Measurements from ENCODE around the gene AACS. TPM values are rescaled to one million over a fixed set of nuclear protein-coding genes. Genes with fewer than 3 reads are reported as not detected.
"Not testable (repeated sequence)": the region's sequence is repeated elsewhere in the genome, so short reads cannot be mapped to it uniquely, and the experiment has no call there.

AACS gene
- total RNA-seq, 2 experiments from 2014 or later: 19.4 to 19.5 TPM

GRCh38 chr12:125050868-125051267 is 14.4 kb upstream of the AACS start:
- POLR2A ChIA-PET: no interaction called here
- CTCF ChIA-PET: interaction anchor here (0.9 kb wide), 1 partner anchor 19 kb away, joined by 3 read pairs; no protein-coding TSS in a partner anchor

DNA sequence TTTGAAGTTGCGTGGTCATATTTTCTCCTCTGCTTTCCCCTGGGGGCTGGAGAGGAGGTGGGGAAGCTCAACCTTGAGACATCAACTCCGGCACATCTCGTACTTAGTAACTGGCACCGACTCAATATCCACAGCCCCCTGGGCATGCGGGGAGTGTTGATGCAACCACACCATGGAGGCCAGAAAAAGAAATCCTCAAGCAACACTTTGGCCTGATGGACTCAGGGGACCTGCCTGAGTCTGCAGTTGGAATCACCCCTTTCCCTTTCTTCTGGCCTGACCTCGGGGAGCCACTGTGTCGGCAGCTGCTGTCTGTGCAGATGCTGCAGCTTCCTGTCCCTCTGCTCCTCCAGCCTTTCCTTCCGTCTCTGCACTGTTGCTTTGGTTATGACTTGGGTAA is 11.4 kb upstream of the AACS start:
- ChIA-PET CTCF (no interaction called here), POLR2A (no interaction called here)

GRCh38 chr12:125055591-125055990 is 9.6 kb upstream of the AACS start:
- ChIA-PET CTCF (no interaction called here), POLR2A (no interaction called here)

DNA sequence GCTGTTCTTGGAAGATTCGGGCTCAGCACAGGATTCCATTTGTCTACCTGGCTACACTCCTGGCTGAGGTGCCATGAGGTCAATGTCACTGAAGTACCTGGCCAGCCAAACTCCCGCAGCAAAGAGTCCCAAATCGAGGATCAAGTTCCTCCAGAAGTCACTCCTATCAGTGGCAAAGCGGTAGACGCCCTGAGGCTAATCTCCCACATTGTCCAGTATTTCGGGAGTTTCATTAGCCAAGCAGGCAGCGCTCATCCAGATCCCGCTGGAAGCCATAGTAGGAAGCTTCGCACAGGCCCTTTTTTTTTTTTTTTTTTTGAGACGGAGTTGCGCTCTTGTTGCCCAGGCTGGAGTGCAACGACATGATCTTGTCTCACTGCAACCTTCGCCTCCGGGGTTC is 8.9 kb upstream of the AACS start:
- CTCF ChIA-PET: no interaction called here
- POLR2A ChIA-PET: no interaction called here

- ChIA-PET POLR2A (no interaction called here), CTCF (no interaction called here)
Measured at GRCh38 chr12:125057708-125058107, 7.5 kb upstream of the AACS start.

- CTCF ChIA-PET: no interaction called here
Measured at GRCh38 chr12:125061229-125061628, 4.0 kb upstream of the AACS start.

GRCh38 chr12:125063522-125063921 is 1.7 kb upstream of the AACS start:
- CTCF ChIA-PET, POLR2A ChIA-PET: not testable (repeated sequence)

More at GRCh38 chr12:125061229-125061628, 4.0 kb upstream of the AACS start:
- POLR2A ChIA-PET: no interaction called here

DNA sequence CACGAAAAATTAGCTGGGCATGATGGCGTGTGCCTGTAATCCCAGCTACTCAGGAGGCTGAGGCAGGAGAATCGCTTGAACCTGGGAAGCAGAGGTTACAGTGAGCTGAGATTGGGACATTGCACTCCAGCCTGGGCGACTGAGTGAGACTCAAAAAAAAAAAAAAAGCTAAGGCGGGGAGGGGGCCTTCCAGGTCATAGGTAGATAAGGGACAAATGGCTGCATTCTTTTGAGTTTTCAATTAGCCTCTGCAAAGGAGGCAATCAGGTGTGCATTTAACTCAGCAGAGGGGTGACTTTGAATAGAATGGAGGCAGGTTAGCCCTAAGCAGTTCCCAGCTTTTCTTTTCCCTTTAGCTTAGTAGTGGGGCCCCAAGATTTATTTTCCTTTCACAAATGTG is 743 bp upstream of the AACS start:
- ChIA-PET POLR2A (interaction anchor here (0.8 kb wide), 1 partner anchor 15 kb away, joined by 8 read pairs; no protein-coding TSS in a partner anchor), CTCF (no interaction called here)

GRCh38 chr12:125065919-125066570 is 810 bp downstream of the AACS start:
- CTCF ChIA-PET: no interaction called here
- POLR2A ChIA-PET: interaction anchor here (0.5 to 0.8 kb wide), 2 partner anchors 16 to 80 kb away, joined by 3 to 7 read pairs; no protein-coding TSS in a partner anchor

GRCh38 chr12:125068391-125068790 is 3.2 kb downstream of the AACS start:
- ChIA-PET CTCF (no interaction called here), POLR2A (no interaction called here)

- POLR2A ChIA-PET: no interaction called here
- CTCF ChIA-PET: no interaction called here
Measured at GRCh38 chr12:125069616-125070015, 4.4 kb downstream of the AACS start.

DNA sequence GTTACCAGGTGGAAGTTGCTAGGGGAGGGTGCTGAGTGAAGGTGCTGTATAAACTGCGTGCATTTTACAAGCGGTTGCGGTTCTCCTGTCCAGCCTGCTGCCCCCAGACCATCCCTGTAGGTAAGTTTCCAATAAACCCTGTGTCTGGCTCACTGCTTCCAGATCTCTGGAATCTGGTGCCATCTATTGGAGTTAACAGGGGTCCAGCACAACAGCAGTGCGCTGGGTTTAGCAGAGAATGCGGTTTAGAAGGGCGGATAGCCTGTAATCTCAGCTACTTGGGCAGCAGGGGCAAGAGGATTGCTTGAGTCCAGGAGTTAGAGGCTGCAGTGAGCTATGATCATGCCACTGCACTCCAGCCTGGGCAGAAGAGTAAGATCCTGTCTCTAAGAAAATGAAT is 4.9 kb downstream of the AACS start:
- CTCF ChIA-PET: interaction anchor here (0.5 to 0.6 kb wide), 2 partner anchors 20 to 79 kb away, joined by 3 read pairs; no protein-coding TSS in a partner anchor
- POLR2A ChIA-PET: no interaction called here

DNA sequence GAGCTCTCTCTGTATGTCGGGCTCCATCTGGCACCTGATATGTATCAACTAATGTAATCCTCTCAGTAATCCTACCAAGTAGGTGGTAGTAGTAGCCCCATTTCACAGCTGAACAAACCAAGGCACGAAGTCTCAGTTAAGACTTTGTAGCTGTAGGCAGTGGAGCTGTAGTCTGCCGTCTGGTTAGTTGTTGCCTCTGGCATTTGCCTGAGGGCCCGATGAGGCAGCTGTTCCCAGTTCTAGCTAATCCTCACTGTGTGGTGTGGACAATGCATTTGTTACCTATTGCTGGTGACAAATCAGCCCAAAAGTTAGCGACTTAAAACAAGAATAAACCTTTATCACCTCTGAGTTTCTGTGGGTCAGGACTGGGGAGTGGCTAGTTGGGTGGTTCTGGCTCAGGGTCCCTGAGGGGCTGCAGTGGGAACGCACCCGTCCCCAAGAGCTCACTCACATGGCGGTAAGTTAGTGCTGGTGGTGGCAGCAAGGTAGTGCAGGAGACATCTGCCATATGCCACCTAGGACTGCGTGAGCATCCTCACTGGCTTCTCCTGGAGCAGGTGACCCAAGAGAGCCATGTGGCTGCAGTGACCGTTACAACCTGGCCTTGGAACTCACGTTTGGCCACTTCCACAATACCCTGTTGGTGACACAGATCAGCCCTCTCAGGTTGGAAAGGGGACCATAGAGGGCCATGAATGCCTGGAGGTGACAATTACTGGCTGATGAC is 5.6 kb downstream of the AACS start:
- ChIA-PET POLR2A (no interaction called here), CTCF (interaction anchor here (0.5 kb wide), 1 partner anchor 79 kb away, joined by 3 read pairs; no protein-coding TSS in a partner anchor)

DNA sequence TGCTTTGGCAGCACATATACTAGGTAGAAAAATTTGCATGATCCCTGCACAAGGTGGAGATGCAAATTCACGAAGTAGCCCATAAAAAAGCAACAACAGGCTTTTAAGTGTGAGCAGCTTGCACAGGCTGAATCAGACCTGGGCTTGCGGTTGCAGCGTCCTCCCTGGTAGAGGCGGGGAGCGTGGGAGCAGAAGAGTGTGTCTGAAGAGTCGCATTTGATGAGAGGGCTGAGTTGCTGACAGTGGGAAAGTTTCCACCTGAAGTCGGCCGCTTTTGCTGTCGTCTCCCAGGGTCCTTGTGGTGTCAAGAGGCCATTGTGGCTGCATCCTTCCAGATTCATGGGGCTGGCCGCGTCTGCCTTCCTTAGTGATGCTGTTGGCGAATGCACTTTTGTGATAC is 6.2 kb downstream of the AACS start:
- CTCF ChIA-PET: no interaction called here
- POLR2A ChIA-PET: no interaction called here

- CTCF ChIA-PET: no interaction called here
Measured at GRCh38 chr12:125072496-125072895, 7.3 kb downstream of the AACS start.

DNA sequence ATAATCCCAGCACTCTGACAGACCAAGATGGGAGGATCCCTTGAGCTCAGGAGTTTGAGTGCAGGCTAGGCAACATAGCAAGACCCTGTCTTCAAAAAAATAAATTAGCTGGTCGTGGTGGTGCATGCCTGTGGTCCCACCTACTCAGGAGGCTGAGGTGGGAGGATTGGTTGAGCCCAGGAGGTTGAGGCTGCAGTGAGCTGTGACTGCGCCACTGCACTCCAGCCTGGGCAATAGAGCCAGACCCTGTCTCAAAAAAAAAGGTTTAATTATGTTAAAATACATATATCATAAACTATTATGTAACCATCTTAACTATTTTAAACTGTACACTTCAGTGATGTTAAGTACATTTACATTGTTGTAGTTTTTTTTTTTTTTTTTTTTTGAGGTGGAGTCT is 9.1 kb downstream of the AACS start:
- CTCF ChIA-PET, POLR2A ChIA-PET: not testable (repeated sequence)

More at GRCh38 chr12:125072496-125072895, 7.3 kb downstream of the AACS start:
- POLR2A ChIA-PET: no interaction called here

GRCh38 chr12:125076103-125076502 is 10.9 kb downstream of the AACS start:
- CTCF ChIA-PET: no interaction called here
- POLR2A ChIA-PET: no interaction called here

DNA sequence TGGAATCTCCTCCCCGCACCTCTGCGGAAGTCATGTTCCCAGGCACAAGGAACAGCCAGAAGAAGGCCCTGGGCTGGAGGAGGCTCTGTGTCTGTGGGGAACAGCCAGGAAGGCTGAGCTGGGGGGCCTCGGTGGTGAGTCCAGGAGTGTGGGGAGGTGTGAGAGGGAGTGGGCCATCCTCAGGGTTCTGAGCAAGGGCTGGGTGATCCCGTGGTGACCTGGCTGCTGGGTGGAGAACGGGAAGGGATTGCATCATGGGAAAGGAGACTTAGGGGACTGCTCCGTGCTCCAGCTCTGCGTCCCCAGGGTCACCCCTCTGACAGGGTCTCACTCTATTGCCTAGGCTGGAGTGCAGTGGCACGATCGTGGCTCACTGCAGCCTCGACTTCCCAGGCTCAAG is 13.8 kb downstream of the AACS start:
- CTCF ChIA-PET: interaction anchor here (0.6 kb wide), 1 partner anchor 1888 kb away, joined by 5 read pairs; no protein-coding TSS in a partner anchor
- POLR2A ChIA-PET: no interaction called here

DNA sequence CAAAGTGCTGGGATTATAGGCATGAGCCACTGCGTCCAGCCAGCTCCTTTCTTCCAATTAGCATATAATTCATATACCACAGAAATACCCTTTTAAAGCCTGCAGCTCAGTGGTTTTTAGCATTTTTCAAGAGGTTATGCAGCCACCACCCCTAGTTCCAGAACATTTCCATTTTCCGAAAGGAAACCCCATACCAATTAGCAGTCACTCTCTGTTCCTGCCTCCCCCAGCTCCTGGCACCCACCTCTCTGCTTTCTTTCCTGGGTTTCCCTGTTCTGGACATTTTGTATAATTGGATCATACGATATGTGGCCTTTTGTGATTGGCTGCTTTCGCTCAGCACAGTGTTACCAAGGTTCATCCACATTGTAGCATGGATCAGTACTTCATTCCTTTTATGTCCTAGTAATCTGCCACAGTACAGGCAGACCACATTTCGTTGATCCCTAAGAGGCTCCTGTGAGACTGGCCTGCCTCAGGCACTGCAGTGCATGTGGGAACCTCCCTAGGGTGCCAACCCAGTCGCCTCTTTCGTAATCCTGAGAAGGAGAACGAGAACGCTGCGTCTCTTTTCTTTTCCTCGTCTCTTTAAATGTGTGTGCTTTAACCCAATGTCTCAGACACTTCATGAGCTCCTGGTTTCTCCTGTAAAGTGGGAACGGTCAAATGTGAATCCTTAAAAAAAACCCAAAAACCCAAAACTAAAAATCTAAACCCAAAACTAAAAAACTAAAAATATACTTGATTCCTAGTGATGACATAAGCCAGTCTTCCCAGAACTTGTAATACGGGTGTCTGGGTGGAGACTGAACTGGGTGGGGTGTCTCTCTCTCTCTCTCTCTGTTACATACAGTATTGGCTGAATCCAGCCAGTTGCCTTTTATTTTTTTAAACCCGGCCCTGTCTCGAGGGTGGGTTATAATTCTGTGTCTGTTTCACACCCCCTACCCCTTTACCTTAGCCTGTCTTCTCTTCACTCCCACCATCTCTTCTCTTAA is 14.7 kb downstream of the AACS start:
- CTCF ChIA-PET: interaction anchor here (0.7 kb wide), 1 partner anchor 35 kb away, joined by 3 read pairs; no protein-coding TSS in a partner anchor
- POLR2A ChIA-PET: no interaction called here

GRCh38 chr12:125081427-125081826 is 16.2 kb downstream of the AACS start:
- ChIA-PET POLR2A (no interaction called here), CTCF (no interaction called here)

Measured in activated CD8-positive, alpha-beta memory T cell treated with anti-CD3 and anti-CD28 coated beads for 36 hours (primary cell).